Panc1 (cell line): ENCODE measurements around the gene NEK2.

Experiments
- TCF7L2 ChIP-seq: IDR thresholded peaks from 2 replicates; pipeline ENCODE4 v1.6.1; 2011; ENCODE audit warnings: mild to moderate bottlenecking, low read depth, low read length, inconsistent platforms
- TF ChIP-seq, protein P1 (sequence below): fragments of 450-650 bp; IDR thresholded peaks from 2 replicates; pipeline ENCODE4 v1.5.1; 2017; ENCODE audit warnings: mild to moderate bottlenecking
- TF ChIP-seq, protein P2 (sequence below), 2 experiments: IDR thresholded peaks; 2 replicates each; pipeline ENCODE4 v1.6.1; 2011 to 2012; ENCODE audit warnings: low read depth in 2 of 2, control low read depth in 1 of 2, low read length in 1 of 2, mild to moderate bottlenecking in 1 of 2, moderate library complexity in 1 of 2; ENCODE audit not compliant: insufficient read depth in 1 of 2

- TF ChIP-seq, protein P1, sequence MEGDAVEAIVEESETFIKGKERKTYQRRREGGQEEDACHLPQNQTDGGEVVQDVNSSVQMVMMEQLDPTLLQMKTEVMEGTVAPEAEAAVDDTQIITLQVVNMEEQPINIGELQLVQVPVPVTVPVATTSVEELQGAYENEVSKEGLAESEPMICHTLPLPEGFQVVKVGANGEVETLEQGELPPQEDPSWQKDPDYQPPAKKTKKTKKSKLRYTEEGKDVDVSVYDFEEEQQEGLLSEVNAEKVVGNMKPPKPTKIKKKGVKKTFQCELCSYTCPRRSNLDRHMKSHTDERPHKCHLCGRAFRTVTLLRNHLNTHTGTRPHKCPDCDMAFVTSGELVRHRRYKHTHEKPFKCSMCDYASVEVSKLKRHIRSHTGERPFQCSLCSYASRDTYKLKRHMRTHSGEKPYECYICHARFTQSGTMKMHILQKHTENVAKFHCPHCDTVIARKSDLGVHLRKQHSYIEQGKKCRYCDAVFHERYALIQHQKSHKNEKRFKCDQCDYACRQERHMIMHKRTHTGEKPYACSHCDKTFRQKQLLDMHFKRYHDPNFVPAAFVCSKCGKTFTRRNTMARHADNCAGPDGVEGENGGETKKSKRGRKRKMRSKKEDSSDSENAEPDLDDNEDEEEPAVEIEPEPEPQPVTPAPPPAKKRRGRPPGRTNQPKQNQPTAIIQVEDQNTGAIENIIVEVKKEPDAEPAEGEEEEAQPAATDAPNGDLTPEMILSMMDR = no peak
- no peak for TF ChIP-seq TCF7L2
- TF ChIP-seq, protein P2, sequence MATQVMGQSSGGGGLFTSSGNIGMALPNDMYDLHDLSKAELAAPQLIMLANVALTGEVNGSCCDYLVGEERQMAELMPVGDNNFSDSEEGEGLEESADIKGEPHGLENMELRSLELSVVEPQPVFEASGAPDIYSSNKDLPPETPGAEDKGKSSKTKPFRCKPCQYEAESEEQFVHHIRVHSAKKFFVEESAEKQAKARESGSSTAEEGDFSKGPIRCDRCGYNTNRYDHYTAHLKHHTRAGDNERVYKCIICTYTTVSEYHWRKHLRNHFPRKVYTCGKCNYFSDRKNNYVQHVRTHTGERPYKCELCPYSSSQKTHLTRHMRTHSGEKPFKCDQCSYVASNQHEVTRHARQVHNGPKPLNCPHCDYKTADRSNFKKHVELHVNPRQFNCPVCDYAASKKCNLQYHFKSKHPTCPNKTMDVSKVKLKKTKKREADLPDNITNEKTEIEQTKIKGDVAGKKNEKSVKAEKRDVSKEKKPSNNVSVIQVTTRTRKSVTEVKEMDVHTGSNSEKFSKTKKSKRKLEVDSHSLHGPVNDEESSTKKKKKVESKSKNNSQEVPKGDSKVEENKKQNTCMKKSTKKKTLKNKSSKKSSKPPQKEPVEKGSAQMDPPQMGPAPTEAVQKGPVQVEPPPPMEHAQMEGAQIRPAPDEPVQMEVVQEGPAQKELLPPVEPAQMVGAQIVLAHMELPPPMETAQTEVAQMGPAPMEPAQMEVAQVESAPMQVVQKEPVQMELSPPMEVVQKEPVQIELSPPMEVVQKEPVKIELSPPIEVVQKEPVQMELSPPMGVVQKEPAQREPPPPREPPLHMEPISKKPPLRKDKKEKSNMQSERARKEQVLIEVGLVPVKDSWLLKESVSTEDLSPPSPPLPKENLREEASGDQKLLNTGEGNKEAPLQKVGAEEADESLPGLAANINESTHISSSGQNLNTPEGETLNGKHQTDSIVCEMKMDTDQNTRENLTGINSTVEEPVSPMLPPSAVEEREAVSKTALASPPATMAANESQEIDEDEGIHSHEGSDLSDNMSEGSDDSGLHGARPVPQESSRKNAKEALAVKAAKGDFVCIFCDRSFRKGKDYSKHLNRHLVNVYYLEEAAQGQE (IDR thresholded peaks at IDR 0.05; ENCODE audit: insufficient read depth in 1 of 2, low read depth in 2 of 2, low read length in 1 of 2) = no peak
These were observed 43.2 kb downstream of the NEK2 start for GRCh38 chr1:211632117-211632807.
